ENCODE measurements around the gene TIMP2. TPM values are rescaled to one million over a fixed set of nuclear protein-coding genes. Genes with fewer than 3 reads are reported as not detected.

Gene TIMP2
- total RNA-seq, 1 experiment from 2014 or later, result 29.0 TPM

DNA sequence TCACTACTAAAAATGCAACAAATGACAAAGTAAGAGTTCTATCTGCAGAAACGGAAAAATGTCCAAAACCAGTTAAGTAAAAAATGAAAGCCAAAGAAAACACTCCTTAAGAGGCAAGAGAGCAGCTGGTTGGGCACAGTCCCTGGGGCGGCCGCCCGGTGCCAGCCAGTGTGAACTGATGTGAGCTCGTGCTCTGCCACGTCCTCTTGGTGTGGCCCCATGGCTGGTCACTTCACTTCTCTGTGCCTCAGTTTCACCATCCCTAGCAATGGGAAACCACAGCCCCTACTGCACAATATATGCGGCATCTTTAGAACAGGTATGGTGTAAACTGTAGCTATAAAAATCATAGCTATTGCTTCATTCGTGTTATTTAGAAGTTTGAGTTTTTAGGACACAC, 105.8 kb downstream of the TIMP2 start:
- no peak overlapping the region for H3K4me2 ChIP-seq (ENCODE audit: insufficient read depth, insufficient read length, low read length)
- TF ChIP-seq CTCF (conservative IDR thresholded peaks at IDR 0.05), result no peak
- peaks cover 6% of the 10 kb centered on the region for H3K79me1 ChIP-seq (ENCODE audit: insufficient read depth, low read depth, low read length, poor library complexity, severe bottlenecking)
- H2BK15ac ChIP-seq (ENCODE audit: low read depth, low read length), result no peak overlapping the region
- Mint-ChIP-seq H3K27ac (no peak overlapping the region; a peak in 1 of 7 replicates), H3K27me3 (ENCODE audit: low read depth) (no peaks in the 10 kb centered on the region), H3K4me3 (no peak overlapping the region), H3K4me1 (no peaks in the 10 kb centered on the region), H3K9me3 (no peaks in the 10 kb centered on the region), H3K36me3 (ENCODE audit: insufficient read depth in 1 of 3, low read depth in 3 of 3) (peaks cover 47 to 98% (median 89%) of the 10 kb centered on the region in 3 experiments)
- no peak overlapping the region for H3K14ac ChIP-seq (ENCODE audit: insufficient read depth, low read length)
- no peaks in the 10 kb centered on the region for H3K9me3 ChIP-seq (ENCODE audit: control insufficient read depth, low read depth, low read length)
- no peaks in the 10 kb centered on the region for H3K23me2 ChIP-seq (ENCODE audit: insufficient read length, low read depth, low read length, poor library complexity, severe bottlenecking)
- H3K18ac ChIP-seq (ENCODE audit: insufficient read length, low read depth, low read length), result no peak overlapping the region
- H3K27me3 ChIP-seq (ENCODE audit: insufficient read depth, low read length), result no peaks in the 10 kb centered on the region
- H2BK120ac ChIP-seq (ENCODE audit: low read depth, low read length, poor library complexity, severe bottlenecking), result no peak overlapping the region
- H2BK12ac ChIP-seq (ENCODE audit: insufficient read length, low read depth, low read length), result no peak overlapping the region
- WGBS (ENCODE audit: extremely low coverage, insufficient read length, low lambda C conversion rate), result no CpG with 5 or more reads among the region's 8 CpGs
- no peak overlapping the region for H4K8ac ChIP-seq (replicated peaks; ENCODE audit: insufficient read length, low read depth, low read length)
- H3K4me1 ChIP-seq (ENCODE audit: insufficient read depth, low read length), result no peaks in the 10 kb centered on the region
- H3K9ac ChIP-seq (ENCODE audit: extremely low read depth, insufficient read length, low read length), result no peak overlapping the region
- H2AK5ac ChIP-seq (ENCODE audit: insufficient read length, low read length), result no peak overlapping the region
- no peak for DNase-seq
- H3K23ac ChIP-seq (ENCODE audit: insufficient read length, low read depth, low read length), result no peak overlapping the region
- no peak overlapping the region for H2BK5ac ChIP-seq (ENCODE audit: insufficient read length, low read length)
- no peak overlapping the region for H3K56ac ChIP-seq (ENCODE audit: insufficient read length, low read depth, low read length)
- H2BK20ac ChIP-seq (ENCODE audit: low read depth, low read length, poor library complexity, severe bottlenecking), result no peak overlapping the region
- H3T11ph ChIP-seq (ENCODE audit: low read length), result no peak overlapping the region
- H3K27ac ChIP-seq (ENCODE audit: insufficient read length, low read depth, low read length), result no peak overlapping the region
- H4K5ac ChIP-seq (ENCODE audit: insufficient read length, low read depth, low read length), result no peak overlapping the region
- no peak overlapping the region for H2AFZ ChIP-seq (ENCODE audit: low read length)
- no peak overlapping the region for H3K4ac ChIP-seq (ENCODE audit: low read depth, low read length)
- H4K91ac ChIP-seq (ENCODE audit: insufficient read length, low read depth, low read length), result no peak overlapping the region
- no peaks in the 10 kb centered on the region for H4K20me1 ChIP-seq (ENCODE audit: control insufficient read depth, insufficient read depth, insufficient read length)
- no peaks in the 10 kb centered on the region for H3K79me2 ChIP-seq (ENCODE audit: insufficient read depth, low read length)

All from H9 (cell line).